Esophagus muscularis mucosa (tissue), 4 donors: ENCODE data around the gene UBASH3B.

ENCODE experiments used
- CTCF ChIP-seq, 3 experiments: fragments of 200-600 bp in 2 of 3; fragments of 450-650 bp in 1 of 3; sonication (generic) in 2 of 3; IDR thresholded peaks; one replicate each; pipeline ENCODE4 v1.5.1; 2017 to 2019; ENCODE audit warnings: antibody characterized with exemption in 3 of 3, mild to moderate bottlenecking in 2 of 3, moderate library complexity in 1 of 3
- EP300 ChIP-seq: sonication (generic); formaldehyde crosslinking; IDR thresholded peaks from one replicate; pipeline ENCODE4 v1.6.1; 2017; ENCODE audit warnings: antibody characterized with exemption
- POLR2A ChIP-seq: fragments of 450-650 bp; IDR thresholded peaks from one replicate; pipeline ENCODE4 v1.6.1; 2017; ENCODE audit warnings: antibody characterized with exemption, moderate library complexity, mild to moderate bottlenecking, low read depth
- POLR2AphosphoS5 ChIP-seq, 2 donors: sonication (generic); formaldehyde crosslinking; IDR thresholded peaks; one replicate each; pipeline ENCODE4 v1.6.1; 2017; ENCODE audit warnings: antibody characterized with exemption in 2 of 2

GRCh38 chr11:122755941-122756340 lies 100.4 kb downstream of the UBASH3B start:
- TF ChIP-seq CTCF (IDR thresholded peaks at IDR 0.05) = no peak
- no peak for TF ChIP-seq POLR2AphosphoS5 (IDR thresholded peaks at IDR 0.05)
- TF ChIP-seq EP300 = no peak
- TF ChIP-seq POLR2A = no peak
